RWPE2 (cell line): ENCODE results near the gene RELN.

ENCODE experiments used
- ATAC-seq: fragments of 200-7000 bp; cut with Tn5 transposase; 3 replicates; pipeline ENCODE4 v1.9.1; 2021; ENCODE audit warnings: low read depth
- DNase-seq: peaks from one replicate; pipeline ENCODE4 v3.0.0-alpha.2; 2020; ENCODE audit warnings: low spot score
- H3K27ac ChIP-seq: fragments of 450-650 bp; 2 replicates; pipeline ENCODE4 v1.5.1; 2017; ENCODE audit warnings: mild to moderate bottlenecking; ENCODE audit not compliant: poor library complexity, severe bottlenecking
- H3K27me3 ChIP-seq: fragments of 250-450 bp; sonication (Bioruptor Pico); 2 replicates; pipeline ENCODE4 v1.5.1; 2021; ENCODE audit warnings: mild to moderate bottlenecking, moderate library complexity; ENCODE audit not compliant: insufficient read depth, poor library complexity, severe bottlenecking
- H3K36me3 ChIP-seq: fragments of 250-450 bp; sonication (Bioruptor Pico); 2 replicates; pipeline ENCODE4 v1.5.1; 2020; ENCODE audit warnings: low read depth, mild to moderate bottlenecking, moderate library complexity
- H3K4me1 ChIP-seq: fragments of 250-450 bp; sonication (Bioruptor Pico); 2 replicates; pipeline ENCODE4 v1.5.1; 2021; ENCODE audit warnings: mild to moderate bottlenecking, moderate library complexity; ENCODE audit not compliant: insufficient read depth, poor library complexity, severe bottlenecking
- H3K4me3 ChIP-seq: fragments of 250-450 bp; sonication (Bioruptor Pico); 2 replicates; pipeline ENCODE4 v1.5.1; 2021; ENCODE audit warnings: mild to moderate bottlenecking, moderate library complexity; ENCODE audit not compliant: severe bottlenecking
- H3K9me3 ChIP-seq: fragments of 250-450 bp; sonication (Bioruptor Pico); 2 replicates; pipeline ENCODE4 v1.5.1; 2021; ENCODE audit warnings: mild to moderate bottlenecking, moderate library complexity; ENCODE audit not compliant: severe bottlenecking
- TF ChIP-seq, protein P1 (sequence below): fragments of 450-650 bp; IDR thresholded peaks from one replicate; pipeline ENCODE4 v1.5.1; 2017; ENCODE audit warnings: mild to moderate bottlenecking, moderate library complexity; ENCODE audit not compliant: poor library complexity, severe bottlenecking

RELN gene

DNA sequence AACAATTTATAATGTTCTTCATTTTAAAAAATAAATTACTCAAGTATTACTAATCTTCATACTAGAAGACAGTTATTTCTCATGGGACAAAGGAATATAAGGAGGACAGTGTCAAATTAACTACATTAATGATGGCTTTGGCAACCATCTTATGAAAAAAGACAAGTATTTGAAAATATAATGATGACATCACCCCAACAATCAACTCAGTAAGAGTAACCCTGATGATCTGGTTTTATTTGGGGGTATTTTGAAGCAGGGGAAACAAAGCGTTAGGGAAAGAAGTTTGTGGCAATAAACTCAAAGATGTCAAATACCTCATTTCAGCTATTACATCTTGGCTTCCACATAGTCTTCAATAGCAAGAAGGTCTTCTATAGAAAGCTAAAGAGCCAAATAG is 29.0 kb upstream of the RELN start:
- Histone ChIP-seq H3K27me3 (no peaks in the 10 kb centered on the region), H3K36me3 (no peaks in the 10 kb centered on the region), H3K9me3 (no peaks in the 10 kb centered on the region), H3K4me3 (no peak overlapping the region), H3K4me1 (no peaks in the 10 kb centered on the region), H3K27ac (no peak overlapping the region)
- TF ChIP-seq, protein P1, sequence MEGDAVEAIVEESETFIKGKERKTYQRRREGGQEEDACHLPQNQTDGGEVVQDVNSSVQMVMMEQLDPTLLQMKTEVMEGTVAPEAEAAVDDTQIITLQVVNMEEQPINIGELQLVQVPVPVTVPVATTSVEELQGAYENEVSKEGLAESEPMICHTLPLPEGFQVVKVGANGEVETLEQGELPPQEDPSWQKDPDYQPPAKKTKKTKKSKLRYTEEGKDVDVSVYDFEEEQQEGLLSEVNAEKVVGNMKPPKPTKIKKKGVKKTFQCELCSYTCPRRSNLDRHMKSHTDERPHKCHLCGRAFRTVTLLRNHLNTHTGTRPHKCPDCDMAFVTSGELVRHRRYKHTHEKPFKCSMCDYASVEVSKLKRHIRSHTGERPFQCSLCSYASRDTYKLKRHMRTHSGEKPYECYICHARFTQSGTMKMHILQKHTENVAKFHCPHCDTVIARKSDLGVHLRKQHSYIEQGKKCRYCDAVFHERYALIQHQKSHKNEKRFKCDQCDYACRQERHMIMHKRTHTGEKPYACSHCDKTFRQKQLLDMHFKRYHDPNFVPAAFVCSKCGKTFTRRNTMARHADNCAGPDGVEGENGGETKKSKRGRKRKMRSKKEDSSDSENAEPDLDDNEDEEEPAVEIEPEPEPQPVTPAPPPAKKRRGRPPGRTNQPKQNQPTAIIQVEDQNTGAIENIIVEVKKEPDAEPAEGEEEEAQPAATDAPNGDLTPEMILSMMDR: no peak
- DNase-seq: no peak
- ATAC-seq: no peak

DNA sequence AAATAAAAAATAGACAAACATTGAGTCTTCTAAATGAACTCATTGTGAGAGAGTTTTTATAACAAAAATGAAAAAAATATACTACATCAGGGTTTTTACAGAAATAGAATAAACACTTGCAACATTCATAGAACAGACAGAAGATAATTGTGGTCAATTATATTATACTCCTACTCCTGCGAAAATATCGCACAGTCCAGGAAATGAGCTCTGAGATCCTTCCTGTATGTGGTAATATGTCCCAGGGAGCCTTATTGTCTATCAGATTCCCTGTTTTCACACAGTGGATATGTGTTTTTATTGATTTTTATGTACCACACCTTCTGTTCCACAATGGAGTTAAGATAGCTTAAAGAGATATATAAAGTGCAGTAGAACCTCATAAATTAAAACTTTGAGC is 27.5 kb upstream of the RELN start:
- Histone ChIP-seq H3K27ac (no peak overlapping the region), H3K27me3 (peaks cover 3% of the 10 kb centered on the region), H3K9me3 (no peaks in the 10 kb centered on the region), H3K36me3 (no peaks in the 10 kb centered on the region), H3K4me3 (no peak overlapping the region), H3K4me1 (no peaks in the 10 kb centered on the region)
- ATAC-seq (no peak), DNase-seq (no peak)
- TF ChIP-seq, protein P1: no peak

DNA sequence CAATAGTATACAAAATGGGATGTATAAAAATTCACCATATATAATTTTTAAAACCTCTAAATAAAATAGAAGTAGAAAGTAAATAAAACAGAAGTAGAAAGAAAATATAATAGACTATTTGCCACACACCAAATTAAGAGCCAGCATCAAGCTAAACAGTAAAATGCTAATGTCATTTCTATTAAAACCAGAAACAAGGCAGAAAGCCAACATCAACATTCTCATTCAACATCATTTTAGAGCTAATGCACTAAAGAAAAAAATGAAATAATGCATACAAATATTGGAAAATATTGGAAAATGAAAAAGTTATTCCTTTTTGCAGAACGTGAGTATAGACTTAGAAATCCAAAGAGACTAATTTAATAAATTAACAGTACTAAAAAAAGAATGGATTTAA is 23.4 kb upstream of the RELN start:
- DNase-seq: no peak
- ATAC-seq: no peak
- no peaks in the 10 kb centered on the region for H3K36me3 ChIP-seq
- H3K27ac ChIP-seq: no peak overlapping the region
- no peak overlapping the region for H3K4me3 ChIP-seq
- no peaks in the 10 kb centered on the region for H3K4me1 ChIP-seq
- TF ChIP-seq, protein P1: no peak
- no peaks in the 10 kb centered on the region for H3K9me3 ChIP-seq
- H3K27me3 ChIP-seq: peaks cover 5% of the 10 kb centered on the region

DNA sequence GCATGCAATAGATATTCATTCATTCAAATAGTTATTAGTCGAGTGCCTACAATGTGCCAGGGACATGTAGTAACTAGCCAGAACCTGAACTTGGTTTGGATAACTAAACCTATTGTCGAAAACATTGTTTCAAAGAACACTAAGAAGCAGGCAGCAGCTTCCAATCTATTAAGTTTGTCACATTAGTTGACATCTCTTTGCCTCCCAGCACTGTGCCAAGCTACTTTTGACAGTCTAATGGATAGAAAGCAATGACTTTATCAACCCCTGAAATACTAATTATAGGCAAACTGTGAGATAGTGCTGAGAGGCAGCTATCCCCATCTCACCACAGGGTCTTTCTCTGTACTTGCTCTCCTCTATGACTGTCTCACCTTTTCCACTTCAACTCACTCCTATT is 22.4 kb upstream of the RELN start:
- TF ChIP-seq, protein P1: no peak
- no peaks in the 10 kb centered on the region for H3K36me3 ChIP-seq
- H3K4me3 ChIP-seq: no peak overlapping the region
- ATAC-seq (no peak), DNase-seq (no peak)
- no peak overlapping the region for H3K27ac ChIP-seq
- peaks cover 5% of the 10 kb centered on the region for H3K27me3 ChIP-seq
- no peaks in the 10 kb centered on the region for H3K4me1 ChIP-seq
- no peaks in the 10 kb centered on the region for H3K9me3 ChIP-seq

DNA sequence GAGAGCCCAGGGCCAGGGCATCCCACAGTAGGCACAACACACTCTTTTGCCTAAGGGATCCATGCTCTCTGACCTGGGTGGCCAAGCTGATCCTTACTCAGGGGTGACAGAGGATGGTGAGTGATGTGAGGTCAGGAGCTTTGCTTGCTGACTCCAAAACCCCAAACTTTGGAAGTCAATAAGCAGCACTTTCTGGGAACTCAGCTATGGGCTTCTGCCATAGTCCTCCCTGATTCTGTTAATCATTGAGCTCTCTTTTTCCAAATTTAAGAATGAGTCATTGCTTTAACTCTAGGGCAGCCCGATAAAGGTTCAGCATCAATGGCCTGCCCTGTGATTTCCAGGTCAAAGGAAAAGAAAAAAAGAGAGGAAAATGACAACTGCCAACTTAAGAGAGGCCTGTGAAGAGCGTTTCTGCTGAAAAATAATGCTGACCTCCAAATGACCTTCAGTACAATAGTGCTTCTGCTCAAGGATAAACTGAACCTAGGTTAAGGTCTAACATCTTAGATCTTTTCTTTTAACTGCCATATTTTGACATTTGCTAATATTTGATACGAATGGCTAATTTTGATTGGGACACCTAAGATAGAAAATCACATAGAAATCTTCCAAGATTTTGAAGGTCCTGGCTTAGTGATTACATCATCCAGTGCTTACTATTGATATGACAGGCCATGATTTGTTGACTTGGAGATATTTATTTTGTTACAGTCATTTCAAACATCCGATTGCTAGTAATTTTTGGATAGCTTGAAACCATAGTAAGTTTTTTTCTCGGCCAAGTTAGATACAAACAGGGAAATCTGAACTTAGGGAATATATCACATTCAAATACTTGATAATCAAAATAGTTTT is 20.8 kb upstream of the RELN start:
- DNase-seq (no peak), ATAC-seq (no peak)
- Histone ChIP-seq H3K4me3 (no peak overlapping the region), H3K27me3 (peaks cover 5% of the 10 kb centered on the region), H3K9me3 (no peaks in the 10 kb centered on the region), H3K27ac (no peak overlapping the region), H3K4me1 (no peaks in the 10 kb centered on the region), H3K36me3 (no peaks in the 10 kb centered on the region)
- TF ChIP-seq, protein P1: no peak
